ENCODE measurements around the gene LZIC. TPM values are rescaled to one million over a fixed set of nuclear protein-coding genes. Genes with fewer than 3 reads are reported as not detected.
A peak's percentile ranks its signal among the peaks of the same experiment; 100 is the strongest.

The LZIC gene
- total and polyA plus RNA-seq, 3 donors from 2014 or later = 48.6 to 104 (median 49.4) TPM

- TF ChIP-seq POLR2A (IDR thresholded peaks at IDR 0.05) = no peak
- no peak for TF ChIP-seq CTCF (IDR thresholded peaks at IDR 0.05)
- no peak for DNase-seq
- WGBS, 2 donors = 61 to 67% methylated on average over 3 of the region's 3 CpGs
- no peaks in the 10 kb centered on the region for H3K9me3 ChIP-seq
- no peaks in the 10 kb centered on the region for H3K27me3 ChIP-seq
- no peaks in the 10 kb centered on the region for H3K36me3 ChIP-seq (ENCODE audit: low read depth, missing control alignments)
- peaks cover 39% of the 10 kb centered on the region for H3K4me1 ChIP-seq
- no peak overlapping the region for H3K4me3 ChIP-seq
- intact Hi-C loops (cut with DNase I; ENCODE audit: low total_unique reads) = no loop called here
- no peak overlapping the region for H3K27ac ChIP-seq
Measured at GRCh38 chr1:9904596-9904995, 38.6 kb downstream of the LZIC start.

- no peak for DNase-seq
- WGBS, 2 donors = 93% methylated on average over 7 to 9 of the region's 9 CpGs
- Histone ChIP-seq H3K9me3 (no peaks in the 10 kb centered on the region), H3K36me3 (ENCODE audit: low read depth, missing control alignments) (no peaks in the 10 kb centered on the region), H3K27me3 (no peaks in the 10 kb centered on the region), H3K4me1 (peaks cover 35% of the 10 kb centered on the region), H3K4me3 (no peak overlapping the region), H3K27ac (no peak overlapping the region)
- TF ChIP-seq POLR2A (IDR thresholded peaks at IDR 0.05) = no peak
- no peak for TF ChIP-seq CTCF (IDR thresholded peaks at IDR 0.05)
- intact Hi-C loops (cut with DNase I; ENCODE audit: low total_unique reads) = no loop called here
Measured at GRCh38 chr1:9903801-9904527, 39.2 kb downstream of the LZIC start.

DNA sequence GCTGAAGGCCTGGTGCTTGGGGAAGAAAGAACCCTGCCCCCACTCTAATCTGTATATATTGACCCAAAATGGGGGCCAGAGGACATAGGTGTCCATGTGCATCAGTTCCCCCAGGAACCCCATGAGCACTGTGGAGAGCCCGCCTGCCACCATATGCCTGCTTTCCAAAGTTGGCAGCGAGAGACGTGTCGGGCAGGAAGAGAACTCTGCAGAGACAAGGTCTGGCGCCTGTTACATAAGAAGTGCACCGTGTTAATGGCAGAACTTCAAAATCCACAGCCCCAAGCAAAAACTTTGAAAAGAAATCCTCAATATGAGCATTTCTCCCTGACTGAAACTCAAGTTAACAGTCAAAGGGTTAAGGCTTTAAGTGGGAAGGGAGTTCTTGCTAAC is 41.1 kb downstream of the LZIC start:
- Histone ChIP-seq H3K27me3 (no peaks in the 10 kb centered on the region), H3K27ac (peak overlapping the region; percentile 6 to 84), H3K4me3 (no peak overlapping the region), H3K36me3 (ENCODE audit: low read depth, missing control alignments) (no peaks in the 10 kb centered on the region), H3K9me3 (no peaks in the 10 kb centered on the region), H3K4me1 (peaks cover 32% of the 10 kb centered on the region)
- intact Hi-C loops (cut with DNase I; ENCODE audit: low total_unique reads) = no loop called here
- 37 to 68% methylated on average over 6 of the region's 6 CpGs for WGBS, 2 donors
- TF ChIP-seq CTCF (IDR thresholded peaks at IDR 0.05) (no peak), POLR2A (IDR thresholded peaks at IDR 0.05) (no peak)
- DNase-seq = no peak

GRCh38 chr1:9901148-9902059 is 41.8 kb downstream of the LZIC start:
- Histone ChIP-seq H3K4me3 (no peak overlapping the region), H3K36me3 (ENCODE audit: low read depth, missing control alignments) (no peaks in the 10 kb centered on the region), H3K9me3 (no peaks in the 10 kb centered on the region), H3K27me3 (no peaks in the 10 kb centered on the region), H3K4me1 (peaks cover 32% of the 10 kb centered on the region), H3K27ac (peak overlapping the region; percentile 6 to 84)
- peak; percentile 46 for DNase-seq
- 28 to 46% methylated on average over 5 to 9 of the region's 9 CpGs for WGBS, 2 donors
- TF ChIP-seq CTCF (IDR thresholded peaks at IDR 0.05) (no peak), POLR2A (IDR thresholded peaks at IDR 0.05) (no peak)
- intact Hi-C loops (cut with DNase I; ENCODE audit: low total_unique reads) = no loop called here

All from testis (tissue), 3 donors.